Esophagus squamous epithelium (tissue), 5 donors: ENCODE data around the gene FGD2. TPM values are rescaled to one million over a fixed set of nuclear protein-coding genes. Genes with fewer than 3 reads are reported as not detected.

ENCODE experiments used
- DNase-seq: peaks from one replicate; lab custom pipeline; 2025; lab: John Stamatoyannopoulos, UW
- H3K27ac ChIP-seq, 4 donors: fragments of 200-600 bp; sonication (generic); one replicate each; pipeline ENCODE4 v1.5.1; 2016 to 2019; ENCODE audit warnings: mild to moderate bottlenecking in 1 of 4
- H3K27me3 ChIP-seq, 4 donors: fragments of 200-600 bp; sonication (generic); 1 replicate in 3 of 4; 2 replicates in 1 of 4; pipeline versions ENCODE4 v1.5.1 to v1.6.0; 2017 to 2021; ENCODE audit warnings: antibody characterized with exemption in 1 of 4
- H3K36me3 ChIP-seq, 3 donors: fragments of 200-600 bp; sonication (generic); one replicate each; pipeline ENCODE4 v1.5.1; 2016 to 2019
- H3K4me1 ChIP-seq, 3 donors: fragments of 200-600 bp; sonication (generic); one replicate each; pipeline ENCODE4 v1.5.1; 2017 to 2019
- H3K4me3 ChIP-seq, 4 donors: fragments of 200-600 bp; sonication (generic); 1 replicate in 3 of 4; 2 replicates in 1 of 4; pipeline ENCODE4 v1.5.1; 2016 to 2019; ENCODE audit warnings: mild to moderate bottlenecking in 2 of 4, moderate library complexity in 1 of 4
- H3K9me3 ChIP-seq, 3 donors: fragments of 200-600 bp; sonication (generic); one replicate each; pipeline ENCODE4 v1.5.1; 2016 to 2019
- POLR2A ChIP-seq, 4 donors: fragments of 450-650 bp; IDR thresholded peaks; one replicate each; pipeline ENCODE4 v1.6.1; 2017; ENCODE audit warnings: antibody characterized with exemption in 4 of 4, mild to moderate bottlenecking in 4 of 4, moderate library complexity in 3 of 4
- WGBS, 2 donors: methylation state at CpG; one replicate each; pipeline ENCODE4 v1.1.5; 2018; 5-methylcytosine and 5-hydroxymethylcytosine counted together
- intact Hi-C: fragments of 100-400 bp; cut with DNase I; formaldehyde crosslinking; loops from one replicate; pipeline ENCODE4 v1.15.0; 2022
- total RNA-seq, 4 donors: library from RNA; depleted of rRNA; stranded (reverse); fragments of >200 nt; gene quantifications; one replicate each; pipeline ENCODE4 v1.1.0, GENCODE V29; 2016
- TF ChIP-seq, protein P1 (sequence below), 6 experiments: fragments of 450-650 bp in 4 of 6; fragments of 200-600 bp in 2 of 6; sonication (generic) in 2 of 6; IDR thresholded peaks; one replicate each; pipeline ENCODE4 v1.5.1; 2016 to 2019; ENCODE audit warnings: antibody characterized with exemption in 6 of 6, mild to moderate bottlenecking in 4 of 6, moderate library complexity in 4 of 6
- donor health status: DM: yes; HTN: yes; CAD: no.

FGD2 gene
- total RNA-seq, 4 donors from 2014 or later = 2.6 to 13.4 (median 5.3) TPM

DNA sequence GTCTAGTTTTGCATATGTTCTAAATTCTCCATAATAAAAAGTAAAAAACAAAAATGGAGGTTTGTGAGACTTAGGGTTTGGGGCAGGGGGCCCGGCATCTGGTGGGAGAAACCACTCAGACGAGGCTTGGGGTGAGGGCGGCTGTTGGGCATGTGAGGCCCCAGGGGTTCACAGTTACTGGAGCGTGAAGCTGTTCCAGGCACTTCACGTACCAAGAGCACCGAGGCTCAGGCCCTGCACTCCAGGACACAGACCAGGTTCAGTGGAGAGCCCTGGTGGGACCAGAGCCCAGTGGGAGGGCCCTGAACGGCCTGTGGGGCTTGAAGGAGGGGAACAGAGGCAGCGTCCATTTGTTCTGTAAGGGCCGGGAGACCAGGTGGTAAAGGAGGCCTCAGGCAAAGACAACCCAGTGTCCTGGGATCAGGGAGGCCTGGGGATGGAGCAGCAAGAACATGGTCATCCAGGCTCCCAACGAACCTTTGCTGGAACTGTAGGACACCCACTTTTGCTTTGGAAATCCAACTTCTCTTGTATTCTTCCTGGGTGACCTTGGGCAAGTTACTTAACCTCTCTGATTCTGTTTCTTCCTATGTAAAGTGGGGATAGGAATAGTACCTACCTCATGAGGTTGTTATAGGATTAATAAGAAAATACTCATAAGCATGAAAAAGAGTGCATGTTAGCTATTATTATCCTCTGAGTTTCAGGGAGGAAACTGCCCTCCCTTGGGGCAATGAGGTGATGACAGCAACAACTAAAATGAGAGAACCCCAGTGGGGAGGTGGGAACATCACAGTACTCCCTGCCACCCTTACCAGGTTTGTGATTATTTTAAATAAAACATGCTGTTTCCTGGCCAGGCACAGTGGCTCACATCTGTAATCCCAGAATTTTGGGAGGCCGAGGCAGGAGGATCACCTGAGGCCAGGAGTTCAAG lies 1.1 kb upstream of the FGD2 start:
- no peaks in the 10 kb centered on the region for H3K9me3 ChIP-seq
- no peak overlapping the region for H3K4me3 ChIP-seq
- 74 to 93% methylated on average over 10 to 11 of the region's 11 CpGs for WGBS, 2 donors
- H3K27ac ChIP-seq = no peak overlapping the region
- H3K27me3 ChIP-seq = no peaks in the 10 kb centered on the region
- intact Hi-C loops = no loop called here
- TF ChIP-seq, protein P1, sequence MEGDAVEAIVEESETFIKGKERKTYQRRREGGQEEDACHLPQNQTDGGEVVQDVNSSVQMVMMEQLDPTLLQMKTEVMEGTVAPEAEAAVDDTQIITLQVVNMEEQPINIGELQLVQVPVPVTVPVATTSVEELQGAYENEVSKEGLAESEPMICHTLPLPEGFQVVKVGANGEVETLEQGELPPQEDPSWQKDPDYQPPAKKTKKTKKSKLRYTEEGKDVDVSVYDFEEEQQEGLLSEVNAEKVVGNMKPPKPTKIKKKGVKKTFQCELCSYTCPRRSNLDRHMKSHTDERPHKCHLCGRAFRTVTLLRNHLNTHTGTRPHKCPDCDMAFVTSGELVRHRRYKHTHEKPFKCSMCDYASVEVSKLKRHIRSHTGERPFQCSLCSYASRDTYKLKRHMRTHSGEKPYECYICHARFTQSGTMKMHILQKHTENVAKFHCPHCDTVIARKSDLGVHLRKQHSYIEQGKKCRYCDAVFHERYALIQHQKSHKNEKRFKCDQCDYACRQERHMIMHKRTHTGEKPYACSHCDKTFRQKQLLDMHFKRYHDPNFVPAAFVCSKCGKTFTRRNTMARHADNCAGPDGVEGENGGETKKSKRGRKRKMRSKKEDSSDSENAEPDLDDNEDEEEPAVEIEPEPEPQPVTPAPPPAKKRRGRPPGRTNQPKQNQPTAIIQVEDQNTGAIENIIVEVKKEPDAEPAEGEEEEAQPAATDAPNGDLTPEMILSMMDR (IDR thresholded peaks at IDR 0.05) = no peak
- no peak for TF ChIP-seq POLR2A (IDR thresholded peaks at IDR 0.05)
- H3K4me1 ChIP-seq = peaks cover 0 to 22% (median 8%) of the 10 kb centered on the region in 3 donors
- no peak for DNase-seq
- H3K36me3 ChIP-seq = no peaks in the 10 kb centered on the region

DNA sequence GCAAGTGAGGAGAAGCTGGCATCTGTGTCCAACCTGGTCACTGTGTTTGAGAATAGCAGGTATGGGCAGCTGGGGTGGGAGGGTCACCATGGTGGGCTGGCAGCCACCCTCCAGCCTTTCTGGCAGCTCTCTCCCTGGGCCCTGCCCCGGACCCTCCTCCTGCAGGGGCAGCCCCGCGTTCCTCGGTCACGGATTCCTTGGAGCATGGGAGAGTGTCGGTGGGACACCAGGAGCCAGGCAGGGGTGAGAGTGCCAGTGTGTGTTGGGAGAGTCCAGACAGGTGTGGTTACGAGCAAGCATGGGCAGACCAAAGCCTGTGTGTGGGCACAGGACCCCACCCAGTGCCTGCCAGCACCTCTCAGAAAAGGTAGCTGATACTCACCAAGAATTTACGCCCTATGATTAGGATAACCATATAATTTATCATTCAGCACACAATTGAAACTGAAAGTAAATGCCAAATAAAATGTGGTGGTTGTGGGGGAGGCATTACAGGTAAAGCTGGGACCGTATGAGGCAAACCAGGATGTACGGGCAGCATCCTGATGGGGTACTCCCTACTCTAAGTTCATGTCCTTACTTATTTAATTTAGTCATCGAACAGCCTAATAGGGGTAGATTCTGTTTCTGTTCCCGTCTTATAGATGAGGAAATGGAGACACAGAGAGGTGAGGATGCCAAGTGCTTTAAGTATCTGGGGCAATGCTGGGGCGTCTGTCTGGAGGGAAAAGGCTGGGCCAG lies 542 bp downstream of the FGD2 start:
- H3K27ac ChIP-seq = peak overlapping the region; percentile 42 to 75 (median 67)
- no peak for DNase-seq
- H3K36me3 ChIP-seq = no peaks in the 10 kb centered on the region
- intact Hi-C loops = no loop called here
- H3K9me3 ChIP-seq = no peaks in the 10 kb centered on the region
- WGBS, 2 donors = 24 to 34% methylated on average over 5 to 9 of the region's 13 CpGs
- H3K4me3 ChIP-seq = peak overlapping the region; percentile 3 to 60 (median 28)
- H3K4me1 ChIP-seq = peaks cover 0 to 22% (median 8%) of the 10 kb centered on the region in 3 donors
- no peaks in the 10 kb centered on the region for H3K27me3 ChIP-seq
- TF ChIP-seq POLR2A (IDR thresholded peaks at IDR 0.05) = no peak
- TF ChIP-seq, protein P1 (IDR thresholded peaks at IDR 0.05) = no peak

DNA sequence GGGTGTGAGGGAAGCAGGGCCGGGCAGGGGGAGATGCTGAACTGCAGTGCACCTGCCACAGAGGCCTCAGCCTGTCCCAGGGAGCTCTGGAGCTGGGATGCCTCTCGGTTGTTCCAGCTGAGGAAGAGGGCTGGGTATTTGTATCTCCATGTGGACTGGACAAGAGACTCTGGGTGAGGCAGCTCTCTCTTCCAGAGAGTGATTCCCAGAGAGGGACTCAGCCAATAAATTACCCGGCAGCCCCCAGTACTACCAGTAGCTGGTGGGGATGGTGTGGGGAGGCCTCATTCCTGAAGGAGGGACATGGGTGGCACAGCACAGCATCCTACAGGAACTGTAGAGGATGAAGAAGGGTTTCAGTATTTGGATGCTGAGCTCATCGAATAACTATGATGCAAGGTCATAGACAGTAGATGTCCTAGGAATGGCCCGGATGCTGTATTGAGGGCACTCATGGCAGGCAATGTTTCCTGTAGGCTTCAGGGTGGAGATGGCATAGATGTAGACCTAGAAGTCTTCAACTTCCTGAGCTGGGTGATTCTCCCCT lies 1.4 kb downstream of the FGD2 start:
- Histone ChIP-seq H3K36me3 (no peaks in the 10 kb centered on the region), H3K4me3 (peak overlapping the region in 3 of 4 donors; percentile 22 to 60 (median 35)), H3K9me3 (no peaks in the 10 kb centered on the region), H3K4me1 (peaks cover 0 to 22% (median 8%) of the 10 kb centered on the region in 3 donors), H3K27ac (peak overlapping the region; percentile 42 to 75 (median 67)), H3K27me3 (no peaks in the 10 kb centered on the region)
- intact Hi-C loops = no loop called here
- TF ChIP-seq, protein P1 (IDR thresholded peaks at IDR 0.05) = no peak
- TF ChIP-seq POLR2A (IDR thresholded peaks at IDR 0.05) = no peak
- no peak for DNase-seq
- WGBS, 2 donors = 37 to 59% methylated on average over 3 of the region's 5 CpGs

GRCh38 chr6:37007340-37008043 lies 2.0 kb downstream of the FGD2 start:
- peak overlapping the region in 3 of 4 donors; percentile 22 to 60 (median 35) for H3K4me3 ChIP-seq

More at GRCh38 chr6:37007340-37008043, 2.0 kb downstream of the FGD2 start:
- peaks cover 0 to 22% (median 8%) of the 10 kb centered on the region in 3 donors for H3K4me1 ChIP-seq
- 53 to 58% methylated on average over 7 to 10 of the region's 12 CpGs for WGBS, 2 donors
- H3K36me3 ChIP-seq = no peaks in the 10 kb centered on the region
- H3K27ac ChIP-seq = peak overlapping the region in 3 of 4 donors; percentile 24 to 75 (median 73)
- H3K27me3 ChIP-seq = no peaks in the 10 kb centered on the region
- intact Hi-C loops = no loop called here
- no peaks in the 10 kb centered on the region for H3K9me3 ChIP-seq
- no peak for DNase-seq
- peak in 1 of 4 donors; percentile 30 for TF ChIP-seq POLR2A (IDR thresholded peaks at IDR 0.05)
- TF ChIP-seq, protein P1 (IDR thresholded peaks at IDR 0.05) = no peak
